DOHH2 (cell line): ENCODE results near the gene EFL1.

Experiments
- EZH2phosphoT487 ChIP-seq: fragments of 200-600 bp; sonication (generic); IDR thresholded peaks from 2 replicates; pipeline ENCODE4 v1.6.1; 2017; ENCODE audit warnings: borderline replicate concordance, mild to moderate bottlenecking, antibody characterized with exemption, low read length, moderate library complexity, mixed read lengths
- TF ChIP-seq, protein P1 (sequence below): fragments of 200-600 bp; sonication (generic); IDR thresholded peaks from one replicate; pipeline ENCODE4 v1.5.1; 2014; ENCODE audit warnings: antibody characterized with exemption, mild to moderate bottlenecking, low read depth, low read length; ENCODE audit not compliant: poor library complexity, severe bottlenecking

DNA sequence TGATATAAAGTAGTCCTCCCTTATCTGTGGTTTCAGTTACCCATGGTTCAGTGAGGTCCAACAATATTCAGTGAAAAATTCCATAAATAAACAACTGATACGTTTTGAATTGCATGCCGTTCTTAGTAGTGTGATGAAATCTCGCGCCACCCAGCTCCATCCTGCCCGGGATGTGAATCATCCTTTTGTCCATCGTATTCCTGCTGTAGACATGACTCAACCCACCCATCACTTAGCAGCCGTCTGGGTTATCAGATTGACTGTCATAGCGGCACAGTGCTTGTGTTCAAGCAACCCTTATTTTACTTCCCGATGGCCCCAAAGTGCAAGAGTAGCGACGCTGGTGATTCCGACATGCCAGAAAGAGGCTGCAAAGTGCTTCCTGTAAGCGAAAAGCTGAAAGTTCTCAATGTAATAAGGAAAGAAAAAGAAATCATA lies 168.7 kb downstream of the EFL1 start:
- TF ChIP-seq, protein P1, sequence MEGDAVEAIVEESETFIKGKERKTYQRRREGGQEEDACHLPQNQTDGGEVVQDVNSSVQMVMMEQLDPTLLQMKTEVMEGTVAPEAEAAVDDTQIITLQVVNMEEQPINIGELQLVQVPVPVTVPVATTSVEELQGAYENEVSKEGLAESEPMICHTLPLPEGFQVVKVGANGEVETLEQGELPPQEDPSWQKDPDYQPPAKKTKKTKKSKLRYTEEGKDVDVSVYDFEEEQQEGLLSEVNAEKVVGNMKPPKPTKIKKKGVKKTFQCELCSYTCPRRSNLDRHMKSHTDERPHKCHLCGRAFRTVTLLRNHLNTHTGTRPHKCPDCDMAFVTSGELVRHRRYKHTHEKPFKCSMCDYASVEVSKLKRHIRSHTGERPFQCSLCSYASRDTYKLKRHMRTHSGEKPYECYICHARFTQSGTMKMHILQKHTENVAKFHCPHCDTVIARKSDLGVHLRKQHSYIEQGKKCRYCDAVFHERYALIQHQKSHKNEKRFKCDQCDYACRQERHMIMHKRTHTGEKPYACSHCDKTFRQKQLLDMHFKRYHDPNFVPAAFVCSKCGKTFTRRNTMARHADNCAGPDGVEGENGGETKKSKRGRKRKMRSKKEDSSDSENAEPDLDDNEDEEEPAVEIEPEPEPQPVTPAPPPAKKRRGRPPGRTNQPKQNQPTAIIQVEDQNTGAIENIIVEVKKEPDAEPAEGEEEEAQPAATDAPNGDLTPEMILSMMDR = no peak
- TF ChIP-seq EZH2phosphoT487 = no peak
